LHCN-M2 (cell line): ENCODE data around the gene RBL2. TPM values are rescaled to one million over a fixed set of nuclear protein-coding genes. Genes with fewer than 3 reads are reported as not detected.
A peak's percentile ranks its signal among the peaks of the same experiment; 100 is the strongest.
"Not testable (repeated sequence)": the region's sequence is repeated elsewhere in the genome, so short reads cannot be mapped to it uniquely, and the experiment has no call there.

Experiments
- DNase-seq: peaks from one replicate; pipeline ENCODE4 v3.0.0-alpha.2; 2012; ENCODE audit warnings: low read depth
- total RNA-seq: library from RNA; depleted of rRNA; stranded (reverse); fragments of >200 nt; gene quantifications from 2 replicates; pipeline ENCODE4 v1.2.3, GENCODE V29; 2014

The RBL2 gene
- total RNA-seq, 1 experiment from 2014 or later = 42.9 TPM

GRCh38 chr16:53504665-53505064 is 70.4 kb downstream of the RBL2 start:
- DNase-seq = peak; percentile 54

- DNase-seq = no peak
Measured at GRCh38 chr16:53506254-53506653, 72.0 kb downstream of the RBL2 start.

GRCh38 chr16:53507464-53508179 is 73.4 kb downstream of the RBL2 start:
- DNase-seq = no peak

- DNase-seq = peak; percentile 66
Measured at GRCh38 chr16:53509906-53510703, 75.8 kb downstream of the RBL2 start.

- DNase-seq = no peak
Measured at GRCh38 chr16:53510704-53511070, 76.4 kb downstream of the RBL2 start.

- no peak for DNase-seq
Measured at GRCh38 chr16:53511084-53511402, 76.8 kb downstream of the RBL2 start.

GRCh38 chr16:53511403-53512280 is 77.4 kb downstream of the RBL2 start:
- DNase-seq = no peak

- not testable (repeated sequence) for DNase-seq
Measured at GRCh38 chr16:53512795-53513194, 78.5 kb downstream of the RBL2 start.

GRCh38 chr16:53515259-53515658 is 81.0 kb downstream of the RBL2 start:
- peak; percentile 56 for DNase-seq

- no peak for DNase-seq
Measured at GRCh38 chr16:53515811-53516210, 81.5 kb downstream of the RBL2 start.

- DNase-seq = no peak
Measured at GRCh38 chr16:53517851-53518250, 83.6 kb downstream of the RBL2 start.

- no peak for DNase-seq
Measured at GRCh38 chr16:53518550-53519416, 84.5 kb downstream of the RBL2 start.

GRCh38 chr16:53519417-53520091 is 85.3 kb downstream of the RBL2 start:
- no peak for DNase-seq

GRCh38 chr16:53523126-53523804 is 89.0 kb downstream of the RBL2 start:
- no peak for DNase-seq

- no peak for DNase-seq
Measured at GRCh38 chr16:53523971-53524548, 89.8 kb downstream of the RBL2 start.

GRCh38 chr16:53528797-53529196 is 94.5 kb downstream of the RBL2 start:
- DNase-seq = no peak

GRCh38 chr16:53529513-53529912 is 95.2 kb downstream of the RBL2 start:
- peak; percentile 79 for DNase-seq

GRCh38 chr16:53530046-53530445 is 95.8 kb downstream of the RBL2 start:
- DNase-seq = no peak

- DNase-seq = no peak
Measured at GRCh38 chr16:53530741-53531140, 96.5 kb downstream of the RBL2 start.

- no peak for DNase-seq
Measured at GRCh38 chr16:53534206-53534605, 99.9 kb downstream of the RBL2 start.
